Measurements from ENCODE around the gene FAM174B.
A peak's percentile ranks its signal among the peaks of the same experiment; 100 is the strongest.

The FAM174B gene

DNA sequence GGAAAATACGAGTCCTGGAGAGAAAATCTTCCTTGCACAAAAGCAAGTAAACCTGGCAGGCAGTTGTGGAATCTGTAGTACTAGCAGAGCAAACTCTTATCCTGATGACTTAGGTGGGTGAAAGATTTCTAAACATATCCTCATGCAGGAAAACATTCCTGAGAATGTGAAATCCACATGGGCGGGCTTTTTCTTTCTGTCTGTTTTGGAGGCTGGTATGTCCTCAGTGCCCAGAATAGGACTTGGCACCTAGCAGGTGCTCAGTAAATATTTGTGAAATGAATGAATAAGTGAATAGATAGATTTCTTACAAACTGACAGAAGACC, 53.3 kb downstream of the FAM174B start:
- DNase-seq (ENCODE audit: low read depth), result no peak
- TF ChIP-seq CTCF (conservative IDR thresholded peaks at IDR 0.05; ENCODE audit: low read depth, low read length), result no peak
- no peak overlapping the region for H3K4me3 ChIP-seq (ENCODE audit: low read depth, low read length)

GRCh38 chr15:92601592-92602266, 53.8 kb downstream of the FAM174B start:
- H3K4me3 ChIP-seq (ENCODE audit: low read depth, low read length), result no peak overlapping the region
- no peak for TF ChIP-seq CTCF (conservative IDR thresholded peaks at IDR 0.05; ENCODE audit: low read depth, low read length)
- no peak for DNase-seq (ENCODE audit: low read depth)

DNA sequence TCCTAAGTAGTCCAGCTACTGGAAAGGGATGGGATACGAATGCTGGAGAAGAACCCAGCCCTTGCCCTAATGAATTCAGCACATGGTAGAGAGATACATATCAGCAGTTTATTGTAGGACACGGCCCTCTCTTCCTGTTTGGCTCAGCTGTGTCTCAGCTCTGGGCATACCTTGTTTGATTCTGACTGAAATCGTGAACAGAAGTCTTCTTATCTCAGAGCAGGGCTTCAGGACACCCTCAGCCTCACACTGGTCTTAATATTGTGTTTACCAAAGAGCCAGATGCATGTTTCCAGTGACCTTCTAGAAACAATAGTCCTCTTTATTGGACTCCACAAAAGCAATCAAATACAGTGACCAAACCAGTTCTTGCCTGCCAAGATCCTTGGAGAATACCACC, 54.7 kb downstream of the FAM174B start:
- no peak for DNase-seq (ENCODE audit: low read depth)
- no peak overlapping the region for H3K4me3 ChIP-seq (ENCODE audit: low read depth, low read length)
- no peak for TF ChIP-seq CTCF (conservative IDR thresholded peaks at IDR 0.05; ENCODE audit: low read depth, low read length)

DNA sequence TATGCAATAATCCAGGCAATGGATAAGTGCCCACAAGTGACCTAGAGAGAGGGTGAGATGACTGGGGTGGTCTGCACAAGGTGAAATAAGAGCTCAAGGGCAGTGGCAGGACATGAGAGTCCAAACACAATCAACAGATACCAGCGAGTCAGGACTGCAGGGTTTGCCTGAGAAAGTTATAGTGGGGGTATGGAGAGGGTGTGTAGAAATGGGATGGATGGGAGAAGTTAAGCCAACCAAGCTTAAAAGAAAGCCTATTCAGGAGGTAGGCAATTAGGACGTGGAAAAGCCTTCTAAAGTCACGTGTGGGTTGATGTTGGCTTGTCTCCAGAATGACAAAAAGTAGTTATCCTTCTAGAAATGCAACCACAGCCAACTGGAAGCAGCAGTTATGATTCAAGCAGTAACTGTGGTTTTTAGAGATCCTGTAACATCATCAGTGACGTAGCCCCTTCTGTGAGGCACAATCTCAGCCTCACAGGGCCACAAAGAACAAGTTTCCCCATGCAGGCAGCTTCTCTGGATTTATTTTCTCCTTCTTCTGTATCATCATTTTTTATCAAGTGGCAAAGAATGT, 56.1 kb downstream of the FAM174B start:
- no peak for TF ChIP-seq CTCF (conservative IDR thresholded peaks at IDR 0.05; ENCODE audit: low read depth, low read length)
- peak; percentile 94 for DNase-seq (ENCODE audit: low read depth)
- H3K4me3 ChIP-seq (ENCODE audit: low read depth, low read length), result no peak overlapping the region

DNA sequence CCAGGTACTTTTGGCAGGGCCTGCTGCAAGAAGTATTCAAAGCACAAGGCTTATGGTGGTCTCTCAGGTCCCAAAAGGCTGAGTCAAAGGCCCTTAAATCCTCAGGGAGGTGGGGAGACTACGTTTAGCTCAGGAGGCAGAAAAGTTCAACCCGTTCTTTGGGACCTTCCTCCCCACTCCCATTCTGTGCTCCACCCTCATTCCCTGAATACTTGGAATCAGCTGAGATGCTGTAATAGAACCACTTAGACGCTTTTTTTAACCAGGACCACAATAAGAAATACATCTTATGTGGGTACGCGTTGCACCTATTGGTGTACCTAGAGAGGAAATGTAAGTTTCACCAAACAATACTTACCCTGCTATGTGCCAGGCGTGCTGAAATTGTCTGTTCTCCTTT, 58.0 kb downstream of the FAM174B start:
- H3K4me3 ChIP-seq (ENCODE audit: low read depth, low read length), result no peak overlapping the region
- no peak for DNase-seq (ENCODE audit: low read depth)

DNA sequence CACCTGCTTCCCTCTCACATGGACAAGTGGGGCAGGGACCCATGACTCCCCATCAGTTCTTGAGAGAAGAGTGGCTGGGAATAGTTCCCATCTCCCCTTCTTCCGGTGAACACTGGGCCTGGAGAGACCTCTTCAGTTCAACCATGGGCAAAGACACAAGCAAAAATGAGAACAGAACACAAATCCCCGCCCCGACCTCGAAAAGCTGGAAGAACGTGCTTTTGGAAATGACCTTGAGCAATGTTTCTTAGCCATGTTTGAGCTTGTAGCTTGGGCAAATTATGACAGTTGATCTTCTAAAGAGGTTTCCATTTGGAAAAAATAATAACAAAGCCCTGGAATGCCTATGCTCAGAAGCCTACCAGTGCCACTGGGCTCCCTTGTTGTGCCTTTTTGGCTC, 59.0 kb downstream of the FAM174B start:
- DNase-seq (ENCODE audit: low read depth), result no peak
- TF ChIP-seq CTCF (conservative IDR thresholded peaks at IDR 0.05; ENCODE audit: low read depth, low read length), result no peak
- no peak overlapping the region for H3K4me3 ChIP-seq (ENCODE audit: low read depth, low read length)

More for the DNA sequence above, 58.0 kb downstream of the FAM174B start:
- TF ChIP-seq CTCF (conservative IDR thresholded peaks at IDR 0.05; ENCODE audit: low read depth, low read length), result no peak
